ENCODE data around the gene HECTD1. TPM values are rescaled to one million over a fixed set of nuclear protein-coding genes. Genes with fewer than 3 reads are reported as not detected.
A peak's percentile ranks its signal among the peaks of the same experiment; 100 is the strongest.
"Not testable (repeated sequence)": the region's sequence is repeated elsewhere in the genome, so short reads cannot be mapped to it uniquely, and the experiment has no call there.

Gene HECTD1
- total RNA-seq, 1 donor from 2014 or later = 193 TPM

GRCh38 chr14:31075144-31075543 lies 132.4 kb downstream of the HECTD1 start:
- intact Hi-C loops (cut with DNase I) = no loop called here
- no peak for ATAC-seq
- DNase-seq (ENCODE audit: low spot score) = no peak

- intact Hi-C loops (cut with DNase I) = no loop called here
- ATAC-seq = no peak
- DNase-seq (ENCODE audit: low spot score) = no peak
These were observed 136.4 kb downstream of the HECTD1 start for GRCh38 chr14:31071151-31071550.

- DNase-seq (ENCODE audit: low spot score) (no peak), ATAC-seq (peak; percentile 30)
- intact Hi-C loops (cut with DNase I) = no loop called here
These were observed 137.2 kb downstream of the HECTD1 start for GRCh38 chr14:31070431-31070830.

GRCh38 chr14:31069343-31069742 lies 138.2 kb downstream of the HECTD1 start:
- DNase-seq (ENCODE audit: low spot score) = no peak
- ATAC-seq = no peak
- intact Hi-C loops (cut with DNase I) = no loop called here

DNA sequence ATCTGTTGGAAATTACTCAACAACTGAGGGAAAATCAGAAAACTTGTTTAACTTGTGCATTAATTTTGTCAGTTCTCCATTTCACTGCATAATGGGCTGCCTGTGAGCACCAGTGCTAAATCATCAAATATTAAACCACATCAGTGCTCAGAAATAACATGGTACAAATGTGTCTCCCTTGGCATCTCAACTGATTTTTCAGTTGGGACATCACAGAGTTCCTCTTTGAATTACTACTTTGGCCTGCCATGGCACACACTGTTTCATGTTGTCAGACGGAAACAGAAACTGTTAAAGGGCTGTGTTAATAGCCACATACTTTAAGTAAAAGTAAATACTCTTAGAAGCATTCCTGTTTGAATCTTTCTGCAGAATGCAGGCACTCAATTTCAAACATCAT lies 139.4 kb downstream of the HECTD1 start:
- DNase-seq (ENCODE audit: low spot score) (no peak), ATAC-seq (no peak)
- intact Hi-C loops (cut with DNase I) = no loop called here

GRCh38 chr14:31062908-31063307 lies 144.7 kb downstream of the HECTD1 start:
- intact Hi-C loops (cut with DNase I); ATAC-seq; DNase-seq (ENCODE audit: low spot score): not testable (repeated sequence)

GRCh38 chr14:31060253-31060875 lies 147.2 kb downstream of the HECTD1 start:
- intact Hi-C loops (cut with DNase I) = no loop called here
- no peak for ATAC-seq
- no peak for DNase-seq (ENCODE audit: low spot score)

DNA sequence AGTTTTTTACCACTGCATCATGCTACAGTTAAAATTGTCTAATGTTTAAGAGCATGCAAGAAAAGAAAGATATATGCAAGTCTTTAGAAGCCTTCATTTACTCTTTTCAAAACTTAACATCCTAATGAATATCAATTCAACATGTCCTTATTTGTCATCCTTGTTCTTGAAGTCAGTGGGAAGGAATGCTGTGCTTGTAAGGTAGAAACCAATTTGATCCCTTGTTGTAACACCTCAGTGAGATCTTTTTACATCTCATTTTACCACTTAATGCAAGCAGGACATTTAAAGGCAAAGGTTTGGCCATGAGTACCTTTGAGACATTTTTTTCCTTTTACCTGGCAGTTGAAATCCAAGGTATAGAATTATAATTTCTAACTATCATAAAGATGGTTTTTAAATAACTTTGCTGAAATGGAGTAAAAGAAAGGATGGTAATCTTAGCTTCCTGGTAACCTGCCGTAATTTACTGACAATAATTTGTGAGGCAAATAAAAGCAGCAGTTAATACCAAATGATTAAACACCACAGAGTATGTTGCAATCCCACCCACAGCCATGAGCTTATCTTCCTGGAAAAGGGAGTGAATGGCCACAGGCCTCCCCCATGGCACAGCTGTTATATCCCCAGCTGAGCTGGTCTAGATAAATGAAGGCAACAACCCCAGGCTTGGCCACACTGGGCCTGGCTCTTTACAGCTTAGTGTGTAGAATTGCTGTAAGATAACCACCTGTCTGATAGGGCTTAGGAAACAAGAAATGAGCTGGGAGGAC lies 148.3 kb downstream of the HECTD1 start:
- DNase-seq (ENCODE audit: low spot score) = no peak
- intact Hi-C loops (cut with DNase I) = no loop called here
- peak; percentile 88 for ATAC-seq

DNA sequence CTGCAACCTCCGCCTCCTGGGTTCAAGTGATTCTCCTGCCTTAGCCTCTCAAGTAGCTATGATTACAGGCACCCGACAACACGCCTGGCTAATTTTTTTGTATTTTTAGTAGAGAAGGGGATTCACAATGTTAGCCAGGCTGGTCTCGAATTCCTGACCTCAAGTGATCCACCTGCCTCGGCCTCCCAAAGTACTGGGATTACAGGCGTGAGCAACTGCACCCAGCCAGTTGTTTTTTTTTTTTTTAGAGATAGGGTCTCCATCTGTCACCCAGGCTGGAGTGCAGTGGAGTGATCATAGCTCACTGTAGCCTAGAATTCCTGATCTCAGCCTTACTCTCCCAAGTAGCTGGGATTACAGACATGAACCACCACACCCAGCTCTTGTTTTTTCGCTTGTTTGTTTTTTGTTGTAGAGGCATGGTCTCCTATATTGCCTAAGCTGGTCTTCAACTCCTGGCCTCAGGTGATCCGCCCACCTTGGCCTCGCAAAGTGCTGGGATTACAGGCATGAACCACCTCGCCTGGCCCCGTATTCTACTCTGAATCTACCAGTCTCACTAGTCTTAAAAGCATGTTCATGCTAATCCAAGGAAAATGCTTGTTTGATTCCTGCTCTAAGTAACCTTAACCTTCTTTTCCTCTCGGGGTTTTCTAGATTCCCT lies 149.8 kb downstream of the HECTD1 start:
- no peak for DNase-seq (ENCODE audit: low spot score)
- ATAC-seq = no peak
- intact Hi-C loops (cut with DNase I) = no loop called here

DNA sequence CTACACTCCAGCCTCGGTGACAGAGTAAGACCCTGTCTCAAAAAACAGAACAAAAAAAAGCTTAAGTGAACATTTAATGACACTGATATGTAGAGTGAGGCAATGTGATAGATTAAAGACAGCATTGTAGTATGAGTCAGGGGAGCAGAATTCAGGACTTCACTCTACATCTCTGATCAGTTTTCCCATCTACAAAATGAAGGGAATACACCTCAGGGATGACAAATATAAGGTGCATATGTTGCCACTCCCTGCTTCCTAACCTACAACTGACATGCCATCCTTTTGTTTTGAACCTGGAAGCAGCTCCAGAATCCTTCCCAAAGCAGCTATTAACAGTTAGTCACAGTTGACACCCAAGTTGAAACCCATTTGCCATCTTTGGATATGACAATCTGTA lies 150.6 kb downstream of the HECTD1 start:
- no peak for DNase-seq (ENCODE audit: low spot score)
- intact Hi-C loops (cut with DNase I) = no loop called here
- ATAC-seq = no peak

DNA sequence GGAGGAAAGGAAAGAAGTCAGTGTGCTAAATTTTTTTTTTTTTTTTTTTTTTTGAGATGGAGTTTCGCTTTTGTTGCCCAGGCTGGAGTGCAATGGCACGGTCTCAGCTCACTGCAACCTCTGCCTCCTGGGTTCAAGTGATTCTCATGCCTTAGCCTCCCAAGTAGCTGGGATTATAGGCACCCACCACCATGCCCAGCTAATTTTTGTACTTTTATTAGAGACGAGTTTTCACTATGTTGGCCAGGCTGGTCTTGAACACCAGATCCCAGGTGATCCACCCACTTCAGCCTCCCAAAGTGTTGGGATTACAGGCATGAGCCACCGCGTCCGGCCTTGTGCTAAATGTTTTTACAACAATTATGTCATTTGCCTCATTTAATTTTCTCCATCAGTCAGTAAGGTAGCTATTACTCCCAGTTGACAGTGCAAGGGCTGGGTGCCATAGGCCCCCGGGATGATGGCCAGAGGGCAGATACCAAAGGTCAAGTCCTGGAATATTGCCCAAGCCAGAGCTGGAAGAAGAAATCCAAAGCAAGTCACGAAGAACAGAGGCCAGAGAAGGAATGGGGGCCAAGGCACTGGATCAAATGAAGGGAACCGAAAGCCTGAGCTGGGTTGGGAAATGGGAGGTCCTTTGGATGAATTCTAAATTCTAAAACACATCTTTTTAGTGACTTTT lies 154.5 kb downstream of the HECTD1 start:
- intact Hi-C loops (cut with DNase I) = not testable (repeated sequence)
- ATAC-seq (peak; percentile 85), DNase-seq (ENCODE audit: low spot score) (peak; percentile 73)

DNA sequence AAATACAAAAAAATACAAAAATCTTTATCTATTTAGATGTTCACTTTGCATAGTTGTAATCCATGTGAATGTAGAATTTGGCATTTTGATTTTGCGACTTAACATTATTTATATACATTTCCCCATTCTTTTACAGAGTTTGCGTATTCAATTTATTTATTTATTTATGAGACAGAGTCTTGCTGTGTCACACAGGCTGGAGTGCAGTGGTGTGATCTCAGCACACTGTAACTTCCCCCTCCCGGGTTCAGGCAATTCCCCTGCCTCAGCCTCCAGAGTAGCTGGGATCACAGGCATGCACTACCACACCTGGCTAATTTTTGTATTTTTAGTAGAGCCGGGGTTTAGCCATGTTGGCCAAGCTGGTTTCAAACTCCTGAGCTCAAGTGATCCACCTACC lies 156.1 kb downstream of the HECTD1 start:
- no peak for DNase-seq (ENCODE audit: low spot score)
- ATAC-seq = no peak
- intact Hi-C loops (cut with DNase I) = no loop called here

DNA sequence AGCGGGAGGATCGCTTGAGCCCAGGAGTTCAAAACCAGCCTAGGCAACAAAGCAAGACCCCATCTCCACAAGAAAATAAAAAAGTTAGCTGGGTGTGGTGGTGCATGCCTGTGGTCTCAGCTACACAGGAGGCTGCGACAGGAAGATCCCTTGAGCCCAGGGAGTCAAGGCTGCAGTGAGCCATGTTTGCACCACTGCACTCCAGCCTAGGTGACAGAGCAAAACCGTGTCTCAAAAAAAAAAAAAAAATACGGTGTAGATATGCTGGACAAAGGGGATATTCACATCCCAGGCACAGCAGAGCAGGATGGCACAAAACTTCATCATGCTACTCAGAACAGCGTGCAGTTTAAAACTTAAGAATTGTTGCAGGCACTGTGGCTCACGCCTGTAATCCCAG lies 156.6 kb downstream of the HECTD1 start:
- intact Hi-C loops (cut with DNase I) = no loop called here
- DNase-seq (ENCODE audit: low spot score) = no peak
- no peak for ATAC-seq

Other genes starting within 250 kb of the HECTD1 start
- gene AP4S1, start 182.1 kb downstream of the HECTD1 start, total RNA-seq = 13.3 TPM
- gene STRN3, start 181.4 kb downstream of the HECTD1 start, total RNA-seq = 50.1 TPM
- gene HEATR5A, start 212.8 kb upstream of the HECTD1 start, total RNA-seq = 65.1 TPM
- 22.3 TPM for gene DTD2, start 249.7 kb upstream of the HECTD1 start, total RNA-seq